Neural progenitor cell (in vitro differentiated cells): ENCODE data around the gene RNF144B. TPM values are rescaled to one million over a fixed set of nuclear protein-coding genes. Genes with fewer than 3 reads are reported as not detected.

Experiments used
- DNase-seq: peaks from one replicate; pipeline ENCODE4 v3.0.0-alpha.2; 2016; ENCODE audit warnings: low spot score
- H2AFZ ChIP-seq: fragments of 200-600 bp; sonication (generic); replicated peaks from 2 replicates; pipeline ENCODE4 v1.6.1; 2016; ENCODE audit warnings: antibody characterized with exemption
- H3F3A ChIP-seq: fragments of 200-600 bp; sonication (generic); 2 replicates; pipeline ENCODE4 v1.6.1; 2016; ENCODE audit warnings: antibody characterized with exemption, low read depth
- H3K27ac ChIP-seq: fragments of 200-600 bp; sonication (generic); 2 replicates; pipeline ENCODE4 v1.5.1; 2016; ENCODE audit warnings: mild to moderate bottlenecking
- H3K27me3 ChIP-seq: fragments of 200-600 bp; sonication (generic); 2 replicates; pipeline ENCODE4 v1.6.1; 2016; ENCODE audit warnings: mild to moderate bottlenecking, moderate library complexity
- H3K36me3 ChIP-seq: fragments of 200-600 bp; sonication (generic); 2 replicates; pipeline ENCODE4 v1.5.1; 2016
- H3K4me1 ChIP-seq: fragments of 200-600 bp; sonication (generic); 2 replicates; pipeline ENCODE4 v1.6.1; 2016; ENCODE audit warnings: mixed run types
- H3K4me2 ChIP-seq: fragments of 200-600 bp; sonication (generic); 2 replicates; pipeline ENCODE4 v1.6.1; 2016
- H3K4me3 ChIP-seq: fragments of 200-600 bp; sonication (generic); 2 replicates; pipeline ENCODE4 v1.5.1; 2016
- H3K79me2 ChIP-seq: fragments of 200-600 bp; sonication (generic); 2 replicates; pipeline ENCODE4 v1.6.1; 2016; ENCODE audit warnings: low read depth
- H3K9ac ChIP-seq: fragments of 200-600 bp; sonication (generic); 2 replicates; pipeline ENCODE4 v1.6.1; 2016
- H3K9me3 ChIP-seq: fragments of 200-600 bp; sonication (generic); 2 replicates; pipeline ENCODE4 v1.5.1; 2016; ENCODE audit warnings: low read depth
- H4K20me1 ChIP-seq: fragments of 200-600 bp; sonication (generic); 2 replicates; pipeline ENCODE4 v1.6.1; 2016; ENCODE audit warnings: low read depth
- H3K27ac Mint-ChIP-seq: 3 replicates; pipeline ENCODE4 v1.8.0; 2021; ENCODE audit warnings: mixed read lengths
- H3K27me3 Mint-ChIP-seq: 2 replicates; pipeline ENCODE4 v1.8.0; 2022; ENCODE audit warnings: low read depth, mild to moderate bottlenecking, inconsistent platforms, moderate library complexity, mixed read lengths; ENCODE audit not compliant: insufficient read depth
- H3K36me3 Mint-ChIP-seq: 3 replicates; pipeline ENCODE4 v1.8.0; 2021; ENCODE audit warnings: mixed read lengths
- H3K4me1 Mint-ChIP-seq: 3 replicates; pipeline ENCODE4 v1.8.0; 2021; ENCODE audit warnings: mixed read lengths
- H3K4me3 Mint-ChIP-seq: 3 replicates; pipeline ENCODE4 v1.8.0; 2021; ENCODE audit warnings: mild to moderate bottlenecking, moderate library complexity, mixed read lengths
- H3K9me3 Mint-ChIP-seq: 3 replicates; pipeline ENCODE4 v1.8.0; 2020; ENCODE audit warnings: mixed read lengths
- EZH2 ChIP-seq: fragments of 200-600 bp; sonication (generic); IDR thresholded peaks from 2 replicates; pipeline ENCODE4 v1.6.1; 2017; ENCODE audit warnings: antibody characterized with exemption, mild to moderate bottlenecking, moderate library complexity
- EZH2phosphoT487 ChIP-seq: fragments of 200-600 bp; sonication (generic); IDR thresholded peaks from 2 replicates; pipeline ENCODE4 v1.6.1; 2017; ENCODE audit warnings: antibody characterized with exemption
- total RNA-seq: library from RNA; depleted of rRNA; stranded (reverse); fragments of >200 nt; gene quantifications from 2 replicates; pipeline ENCODE4 v1.2.3, GENCODE V29; 2015; ENCODE audit warnings: low replicate concordance
- TF ChIP-seq, protein P1 (sequence below): fragments of 200-600 bp; sonication (generic); IDR thresholded peaks from 2 replicates; pipeline ENCODE4 v1.5.1; 2017; ENCODE audit warnings: antibody characterized with exemption, mild to moderate bottlenecking

RNF144B gene
- total RNA-seq, 1 donor from 2014 or later = 0.75 TPM

DNA sequence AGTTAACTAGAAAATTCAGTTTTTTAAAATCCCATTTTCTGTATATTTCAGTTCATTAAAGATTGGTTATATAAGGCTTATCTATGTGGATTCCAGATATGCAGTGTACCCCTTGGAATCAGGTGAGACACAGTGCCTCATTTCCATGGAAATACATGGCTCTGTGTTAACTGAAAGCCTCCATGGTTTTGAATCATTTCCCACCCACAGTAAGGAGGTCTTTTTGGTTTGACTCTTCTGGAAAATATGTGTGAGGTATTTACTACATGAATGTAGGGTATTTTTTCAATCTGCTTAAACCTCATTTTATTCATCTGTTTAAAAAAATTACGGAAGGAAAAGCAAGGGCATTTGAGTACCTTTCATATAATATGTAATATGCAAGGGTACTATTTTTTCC is 25.5 kb downstream of the RNF144B start:
- Histone ChIP-seq H3K4me1 (peaks cover 10% of the 10 kb centered on the region), H2AFZ (no peak overlapping the region), H3K79me2 (no peaks in the 10 kb centered on the region), H3K27me3 (no peaks in the 10 kb centered on the region), H3F3A (no peaks in the 10 kb centered on the region), H3K4me2 (no peak overlapping the region), H4K20me1 (no peaks in the 10 kb centered on the region), H3K27ac (no peak overlapping the region), H3K9ac (no peak overlapping the region), H3K4me3 (no peak overlapping the region), H3K36me3 (no peaks in the 10 kb centered on the region), H3K9me3 (no peaks in the 10 kb centered on the region)
- no peak for DNase-seq
- no peaks in the 10 kb centered on the region for H3K4me1 Mint-ChIP-seq
- no peaks in the 10 kb centered on the region for H3K9me3 Mint-ChIP-seq
- no peak overlapping the region for H3K4me3 Mint-ChIP-seq
- H3K27me3 Mint-ChIP-seq = peaks cover 2% of the 10 kb centered on the region
- no peak overlapping the region for H3K27ac Mint-ChIP-seq
- TF ChIP-seq EZH2 = no peak
- TF ChIP-seq, protein P1, sequence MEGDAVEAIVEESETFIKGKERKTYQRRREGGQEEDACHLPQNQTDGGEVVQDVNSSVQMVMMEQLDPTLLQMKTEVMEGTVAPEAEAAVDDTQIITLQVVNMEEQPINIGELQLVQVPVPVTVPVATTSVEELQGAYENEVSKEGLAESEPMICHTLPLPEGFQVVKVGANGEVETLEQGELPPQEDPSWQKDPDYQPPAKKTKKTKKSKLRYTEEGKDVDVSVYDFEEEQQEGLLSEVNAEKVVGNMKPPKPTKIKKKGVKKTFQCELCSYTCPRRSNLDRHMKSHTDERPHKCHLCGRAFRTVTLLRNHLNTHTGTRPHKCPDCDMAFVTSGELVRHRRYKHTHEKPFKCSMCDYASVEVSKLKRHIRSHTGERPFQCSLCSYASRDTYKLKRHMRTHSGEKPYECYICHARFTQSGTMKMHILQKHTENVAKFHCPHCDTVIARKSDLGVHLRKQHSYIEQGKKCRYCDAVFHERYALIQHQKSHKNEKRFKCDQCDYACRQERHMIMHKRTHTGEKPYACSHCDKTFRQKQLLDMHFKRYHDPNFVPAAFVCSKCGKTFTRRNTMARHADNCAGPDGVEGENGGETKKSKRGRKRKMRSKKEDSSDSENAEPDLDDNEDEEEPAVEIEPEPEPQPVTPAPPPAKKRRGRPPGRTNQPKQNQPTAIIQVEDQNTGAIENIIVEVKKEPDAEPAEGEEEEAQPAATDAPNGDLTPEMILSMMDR = no peak
- no peak for TF ChIP-seq EZH2phosphoT487
- no peaks in the 10 kb centered on the region for H3K36me3 Mint-ChIP-seq

DNA sequence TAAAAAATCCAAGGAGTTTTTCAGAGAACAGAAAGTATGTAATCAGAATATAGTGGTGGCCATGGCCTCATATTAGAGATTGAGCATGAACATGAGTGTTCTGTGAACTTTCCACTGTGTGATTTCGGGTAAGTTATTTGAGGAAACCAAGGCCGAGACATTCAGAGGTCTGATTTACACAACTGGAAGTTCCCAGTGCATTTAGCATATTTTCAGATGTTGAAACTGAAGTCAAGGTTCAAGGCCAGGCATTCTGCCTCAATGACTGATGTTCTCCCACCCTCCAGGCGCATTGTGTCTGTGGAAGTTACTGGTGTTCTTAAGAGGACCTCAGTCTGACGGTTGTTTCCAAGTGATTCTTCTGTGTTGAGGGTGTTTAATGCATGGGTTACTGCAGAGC is 26.2 kb downstream of the RNF144B start:
- Mint-ChIP-seq H3K27me3 (peaks cover 2% of the 10 kb centered on the region), H3K4me1 (no peaks in the 10 kb centered on the region), H3K4me3 (no peak overlapping the region), H3K36me3 (no peaks in the 10 kb centered on the region), H3K9me3 (no peaks in the 10 kb centered on the region), H3K27ac (no peak overlapping the region)
- Histone ChIP-seq H3K9me3 (no peaks in the 10 kb centered on the region), H4K20me1 (no peaks in the 10 kb centered on the region), H3K36me3 (no peaks in the 10 kb centered on the region), H3K4me3 (no peak overlapping the region), H3K27me3 (no peaks in the 10 kb centered on the region), H3K4me2 (no peak overlapping the region), H3K79me2 (no peaks in the 10 kb centered on the region), H3K4me1 (peaks cover 10% of the 10 kb centered on the region), H3K9ac (no peak overlapping the region), H2AFZ (no peak overlapping the region), H3K27ac (no peak overlapping the region), H3F3A (no peaks in the 10 kb centered on the region)
- DNase-seq = no peak
- TF ChIP-seq EZH2 (no peak), EZH2phosphoT487 (no peak)
- TF ChIP-seq, protein P1 = no peak

DNA sequence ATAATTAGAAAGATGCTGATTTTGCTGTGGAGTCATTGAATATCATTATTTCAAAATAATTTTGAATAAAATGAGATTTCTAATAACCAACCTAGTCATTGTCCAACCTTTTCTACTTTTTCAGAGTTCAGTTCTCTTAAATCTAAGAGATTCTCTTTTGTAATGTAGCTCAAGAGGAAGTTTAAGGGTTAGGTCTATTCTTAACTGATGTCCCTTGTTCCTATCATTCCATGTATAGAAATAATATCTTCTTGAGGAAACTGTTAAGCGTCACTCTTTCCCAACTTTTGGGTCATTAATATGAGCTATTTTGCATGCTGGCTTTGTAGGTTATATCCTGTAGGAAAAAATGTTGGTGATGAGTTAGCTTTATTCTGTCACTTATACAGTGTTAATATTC is 27.0 kb downstream of the RNF144B start:
- DNase-seq = no peak
- no peak overlapping the region for H3K27ac ChIP-seq
- H3K4me3 Mint-ChIP-seq = no peak overlapping the region
- no peak overlapping the region for H3K27ac Mint-ChIP-seq
- H3K79me2 ChIP-seq = no peaks in the 10 kb centered on the region
- no peaks in the 10 kb centered on the region for H3K9me3 ChIP-seq
- peaks cover 10% of the 10 kb centered on the region for H3K4me1 ChIP-seq
- H3K27me3 Mint-ChIP-seq = peaks cover 2% of the 10 kb centered on the region
- H3K4me3 ChIP-seq = no peak overlapping the region
- no peaks in the 10 kb centered on the region for H3K4me1 Mint-ChIP-seq
- H3F3A ChIP-seq = no peaks in the 10 kb centered on the region
- H3K36me3 ChIP-seq = no peaks in the 10 kb centered on the region
- no peaks in the 10 kb centered on the region for H3K36me3 Mint-ChIP-seq
- no peaks in the 10 kb centered on the region for H3K9me3 Mint-ChIP-seq
- no peak for TF ChIP-seq EZH2phosphoT487
- TF ChIP-seq EZH2 = no peak
- TF ChIP-seq, protein P1 = no peak
- H4K20me1 ChIP-seq = no peaks in the 10 kb centered on the region
- no peak overlapping the region for H2AFZ ChIP-seq
- H3K4me2 ChIP-seq = no peak overlapping the region
- no peaks in the 10 kb centered on the region for H3K27me3 ChIP-seq
- no peak overlapping the region for H3K9ac ChIP-seq

DNA sequence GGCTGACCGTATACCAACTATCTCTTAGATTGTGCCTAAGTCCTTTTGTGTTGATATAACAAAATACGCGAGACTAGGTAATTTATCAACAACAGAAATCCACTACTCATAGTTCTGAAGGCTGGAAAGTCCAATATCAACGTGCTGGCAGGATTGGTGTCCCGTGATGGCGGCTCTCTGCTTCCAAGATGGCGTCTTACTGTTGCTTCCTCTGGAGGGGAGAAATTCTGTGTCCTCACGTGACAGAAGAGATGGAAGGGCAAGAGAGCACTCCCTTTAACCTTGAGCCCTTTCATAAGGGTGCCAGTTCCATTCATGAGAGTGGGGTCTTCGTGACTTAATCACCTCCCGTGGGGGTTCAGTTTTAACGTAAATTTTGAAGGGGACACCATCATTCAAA is 28.1 kb downstream of the RNF144B start:
- H4K20me1 ChIP-seq = no peaks in the 10 kb centered on the region
- no peaks in the 10 kb centered on the region for H3K36me3 ChIP-seq
- TF ChIP-seq EZH2 (no peak), EZH2phosphoT487 (no peak)
- TF ChIP-seq, protein P1 = no peak
- H3K4me1 ChIP-seq = peaks cover 10% of the 10 kb centered on the region
- no peaks in the 10 kb centered on the region for H3K36me3 Mint-ChIP-seq
- H3K4me2 ChIP-seq = no peak overlapping the region
- H3F3A ChIP-seq = no peaks in the 10 kb centered on the region
- H3K4me1 Mint-ChIP-seq = no peaks in the 10 kb centered on the region
- H3K79me2 ChIP-seq = no peaks in the 10 kb centered on the region
- no peak for DNase-seq
- no peak overlapping the region for H3K9ac ChIP-seq
- H3K4me3 ChIP-seq = no peak overlapping the region
- H3K27me3 ChIP-seq = no peaks in the 10 kb centered on the region
- H3K4me3 Mint-ChIP-seq = no peak overlapping the region
- no peak overlapping the region for H3K27ac ChIP-seq
- H3K27me3 Mint-ChIP-seq = peaks cover under 1% of the 10 kb centered on the region
- no peaks in the 10 kb centered on the region for H3K9me3 Mint-ChIP-seq
- no peaks in the 10 kb centered on the region for H3K9me3 ChIP-seq
- H2AFZ ChIP-seq = peak overlapping the region; percentile 21
- no peak overlapping the region for H3K27ac Mint-ChIP-seq
